Measurements from ENCODE around the gene C1orf159.

GRCh38 chr1:1141244-1141910 is 25.5 kb upstream of the C1orf159 start:
- TF ChIP-seq REST (IDR thresholded peaks at IDR 0.05; ENCODE audit: borderline replicate concordance), result no peak
- no peak for TF ChIP-seq REST (CRISPR knock-in tag; IDR thresholded peaks at IDR 0.05; ENCODE audit: low read depth)
- no peak for TF ChIP-seq ZKSCAN1 (IDR thresholded peaks at IDR 0.05; ENCODE audit: low read depth, low read length)
- TF ChIP-seq HDAC2 (IDR thresholded peaks at IDR 0.05), result no peak
- TF ChIP-seq, protein P1, sequence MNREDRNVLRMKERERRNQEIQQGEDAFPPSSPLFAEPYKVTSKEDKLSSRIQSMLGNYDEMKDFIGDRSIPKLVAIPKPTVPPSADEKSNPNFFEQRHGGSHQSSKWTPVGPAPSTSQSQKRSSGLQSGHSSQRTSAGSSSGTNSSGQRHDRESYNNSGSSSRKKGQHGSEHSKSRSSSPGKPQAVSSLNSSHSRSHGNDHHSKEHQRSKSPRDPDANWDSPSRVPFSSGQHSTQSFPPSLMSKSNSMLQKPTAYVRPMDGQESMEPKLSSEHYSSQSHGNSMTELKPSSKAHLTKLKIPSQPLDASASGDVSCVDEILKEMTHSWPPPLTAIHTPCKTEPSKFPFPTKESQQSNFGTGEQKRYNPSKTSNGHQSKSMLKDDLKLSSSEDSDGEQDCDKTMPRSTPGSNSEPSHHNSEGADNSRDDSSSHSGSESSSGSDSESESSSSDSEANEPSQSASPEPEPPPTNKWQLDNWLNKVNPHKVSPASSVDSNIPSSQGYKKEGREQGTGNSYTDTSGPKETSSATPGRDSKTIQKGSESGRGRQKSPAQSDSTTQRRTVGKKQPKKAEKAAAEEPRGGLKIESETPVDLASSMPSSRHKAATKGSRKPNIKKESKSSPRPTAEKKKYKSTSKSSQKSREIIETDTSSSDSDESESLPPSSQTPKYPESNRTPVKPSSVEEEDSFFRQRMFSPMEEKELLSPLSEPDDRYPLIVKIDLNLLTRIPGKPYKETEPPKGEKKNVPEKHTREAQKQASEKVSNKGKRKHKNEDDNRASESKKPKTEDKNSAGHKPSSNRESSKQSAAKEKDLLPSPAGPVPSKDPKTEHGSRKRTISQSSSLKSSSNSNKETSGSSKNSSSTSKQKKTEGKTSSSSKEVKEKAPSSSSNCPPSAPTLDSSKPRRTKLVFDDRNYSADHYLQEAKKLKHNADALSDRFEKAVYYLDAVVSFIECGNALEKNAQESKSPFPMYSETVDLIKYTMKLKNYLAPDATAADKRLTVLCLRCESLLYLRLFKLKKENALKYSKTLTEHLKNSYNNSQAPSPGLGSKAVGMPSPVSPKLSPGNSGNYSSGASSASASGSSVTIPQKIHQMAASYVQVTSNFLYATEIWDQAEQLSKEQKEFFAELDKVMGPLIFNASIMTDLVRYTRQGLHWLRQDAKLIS (CRISPR knock-in tag; IDR thresholded peaks at IDR 0.05), result no peak
- TF ChIP-seq ZBTB2 (IDR thresholded peaks at IDR 0.05), result no peak
- TF ChIP-seq HCFC1 (IDR thresholded peaks at IDR 0.05; ENCODE audit: low read depth, low read length), result no peak
- TF ChIP-seq, protein P2, sequence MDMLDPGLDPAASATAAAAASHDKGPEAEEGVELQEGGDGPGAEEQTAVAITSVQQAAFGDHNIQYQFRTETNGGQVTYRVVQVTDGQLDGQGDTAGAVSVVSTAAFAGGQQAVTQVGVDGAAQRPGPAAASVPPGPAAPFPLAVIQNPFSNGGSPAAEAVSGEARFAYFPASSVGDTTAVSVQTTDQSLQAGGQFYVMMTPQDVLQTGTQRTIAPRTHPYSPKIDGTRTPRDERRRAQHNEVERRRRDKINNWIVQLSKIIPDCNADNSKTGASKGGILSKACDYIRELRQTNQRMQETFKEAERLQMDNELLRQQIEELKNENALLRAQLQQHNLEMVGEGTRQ (CRISPR knock-in tag; IDR thresholded peaks at IDR 0.05), result no peak
- no peak for TF ChIP-seq ELF1 (tag; IDR thresholded peaks at IDR 0.05)
- no peak for TF ChIP-seq ZNF830 (CRISPR knock-in tag; IDR thresholded peaks at IDR 0.05)
- TF ChIP-seq, protein P3, sequence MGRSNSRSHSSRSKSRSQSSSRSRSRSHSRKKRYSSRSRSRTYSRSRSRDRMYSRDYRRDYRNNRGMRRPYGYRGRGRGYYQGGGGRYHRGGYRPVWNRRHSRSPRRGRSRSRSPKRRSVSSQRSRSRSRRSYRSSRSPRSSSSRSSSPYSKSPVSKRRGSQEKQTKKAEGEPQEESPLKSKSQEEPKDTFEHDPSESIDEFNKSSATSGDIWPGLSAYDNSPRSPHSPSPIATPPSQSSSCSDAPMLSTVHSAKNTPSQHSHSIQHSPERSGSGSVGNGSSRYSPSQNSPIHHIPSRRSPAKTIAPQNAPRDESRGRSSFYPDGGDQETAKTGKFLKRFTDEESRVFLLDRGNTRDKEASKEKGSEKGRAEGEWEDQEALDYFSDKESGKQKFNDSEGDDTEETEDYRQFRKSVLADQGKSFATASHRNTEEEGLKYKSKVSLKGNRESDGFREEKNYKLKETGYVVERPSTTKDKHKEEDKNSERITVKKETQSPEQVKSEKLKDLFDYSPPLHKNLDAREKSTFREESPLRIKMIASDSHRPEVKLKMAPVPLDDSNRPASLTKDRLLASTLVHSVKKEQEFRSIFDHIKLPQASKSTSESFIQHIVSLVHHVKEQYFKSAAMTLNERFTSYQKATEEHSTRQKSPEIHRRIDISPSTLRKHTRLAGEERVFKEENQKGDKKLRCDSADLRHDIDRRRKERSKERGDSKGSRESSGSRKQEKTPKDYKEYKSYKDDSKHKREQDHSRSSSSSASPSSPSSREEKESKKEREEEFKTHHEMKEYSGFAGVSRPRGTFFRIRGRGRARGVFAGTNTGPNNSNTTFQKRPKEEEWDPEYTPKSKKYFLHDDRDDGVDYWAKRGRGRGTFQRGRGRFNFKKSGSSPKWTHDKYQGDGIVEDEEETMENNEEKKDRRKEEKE (IDR thresholded peaks at IDR 0.05; ENCODE audit: borderline replicate concordance in 1 of 2, control insufficient read depth in 1 of 2, low read depth in 2 of 2, low read length in 1 of 2), result no peak
- TF ChIP-seq MXI1 (IDR thresholded peaks at IDR 0.05; ENCODE audit: low read depth, low read length), result no peak
- TF ChIP-seq, protein P4, sequence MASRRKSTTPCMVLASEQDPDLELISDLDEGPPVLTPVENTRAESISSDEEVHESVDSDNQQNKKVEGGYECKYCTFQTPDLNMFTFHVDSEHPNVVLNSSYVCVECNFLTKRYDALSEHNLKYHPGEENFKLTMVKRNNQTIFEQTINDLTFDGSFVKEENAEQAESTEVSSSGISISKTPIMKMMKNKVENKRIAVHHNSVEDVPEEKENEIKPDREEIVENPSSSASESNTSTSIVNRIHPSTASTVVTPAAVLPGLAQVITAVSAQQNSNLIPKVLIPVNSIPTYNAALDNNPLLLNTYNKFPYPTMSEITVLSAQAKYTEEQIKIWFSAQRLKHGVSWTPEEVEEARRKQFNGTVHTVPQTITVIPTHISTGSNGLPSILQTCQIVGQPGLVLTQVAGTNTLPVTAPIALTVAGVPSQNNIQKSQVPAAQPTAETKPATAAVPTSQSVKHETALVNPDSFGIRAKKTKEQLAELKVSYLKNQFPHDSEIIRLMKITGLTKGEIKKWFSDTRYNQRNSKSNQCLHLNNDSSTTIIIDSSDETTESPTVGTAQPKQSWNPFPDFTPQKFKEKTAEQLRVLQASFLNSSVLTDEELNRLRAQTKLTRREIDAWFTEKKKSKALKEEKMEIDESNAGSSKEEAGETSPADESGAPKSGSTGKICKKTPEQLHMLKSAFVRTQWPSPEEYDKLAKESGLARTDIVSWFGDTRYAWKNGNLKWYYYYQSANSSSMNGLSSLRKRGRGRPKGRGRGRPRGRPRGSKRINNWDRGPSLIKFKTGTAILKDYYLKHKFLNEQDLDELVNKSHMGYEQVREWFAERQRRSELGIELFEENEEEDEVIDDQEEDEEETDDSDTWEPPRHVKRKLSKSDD (conservative IDR thresholded peaks at IDR 0.05; ENCODE audit: low read length), result no peak
